ENCODE results near the gene RMI1. TPM values are rescaled to one million over a fixed set of nuclear protein-coding genes. Genes with fewer than 3 reads are reported as not detected.

Gene RMI1
- total RNA-seq, 1 experiment from 2014 or later: 10.2 TPM

GRCh38 chr9:83981126-83981871 lies 694 bp downstream of the RMI1 start:
- intact Hi-C loops (cut with micrococcal nuclease; ENCODE audit: unreplicated experiment): loop anchor here (2.0 kb wide), 1 partner anchor 60 kb away; the partner anchor contains the start of gene KIF27

GRCh38 chr9:83986195-83986594 lies 5.6 kb downstream of the RMI1 start:
- TF ChIP-seq CTCF (IDR thresholded peaks at IDR 0.05; ENCODE audit: insufficient read depth in 1 of 2, low read depth in 1 of 2, low read length in 1 of 2, severe bottlenecking in 1 of 2, unreplicated experiment in 1 of 2): no peak
- peaks cover 4% of the 10 kb centered on the region for H3K36me3 Mint-ChIP-seq (ENCODE audit: insufficient read depth, unreplicated experiment)
- no peaks in the 10 kb centered on the region for H3K4me1 Mint-ChIP-seq (ENCODE audit: low read depth, unreplicated experiment)
- Histone ChIP-seq H3K36me3 (ENCODE audit: control insufficient read depth, insufficient read depth, low read length) (no peaks in the 10 kb centered on the region), H3K4me3 (ENCODE audit: low read depth, low read length) (no peak overlapping the region), H3K27me3 (replicated peaks; ENCODE audit: control insufficient read depth, insufficient read depth, low read length) (no peaks in the 10 kb centered on the region), H3K9me3 (no peaks in the 10 kb centered on the region), H3K4me1 (peaks cover 13% of the 10 kb centered on the region; the same call in 1 of the 2 replicates)
- ChIA-PET CTCF (no interaction called here), POLR2A (no interaction called here)
- no peaks in the 10 kb centered on the region for H3K9me3 Mint-ChIP-seq (ENCODE audit: unreplicated experiment)
- no TSS peak for BruUV-seq (replicated peaks)
- intact Hi-C loops (cut with micrococcal nuclease; ENCODE audit: unreplicated experiment): no loop called here
- H3K27ac Mint-ChIP-seq (ENCODE audit: unreplicated experiment): no peak overlapping the region
- no peak for DNase-seq
- H3K27me3 Mint-ChIP-seq (ENCODE audit: insufficient read depth, unreplicated experiment): no peaks in the 10 kb centered on the region
- no peak overlapping the region for H3K4me3 Mint-ChIP-seq (ENCODE audit: unreplicated experiment)

More at GRCh38 chr9:83981126-83981871, 694 bp downstream of the RMI1 start:
- no peak for DNase-seq
- Mint-ChIP-seq H3K36me3 (ENCODE audit: insufficient read depth, unreplicated experiment) (peaks cover 46% of the 10 kb centered on the region), H3K9me3 (ENCODE audit: unreplicated experiment) (no peaks in the 10 kb centered on the region), H3K27me3 (ENCODE audit: insufficient read depth, unreplicated experiment) (no peaks in the 10 kb centered on the region), H3K27ac (ENCODE audit: unreplicated experiment) (peak overlapping the region; percentile 100), H3K4me1 (ENCODE audit: low read depth, unreplicated experiment) (no peaks in the 10 kb centered on the region), H3K4me3 (ENCODE audit: unreplicated experiment) (peak overlapping the region; percentile 95)
- TF ChIP-seq CTCF (IDR thresholded peaks at IDR 0.05; ENCODE audit: insufficient read depth in 1 of 2, low read depth in 1 of 2, low read length in 1 of 2, severe bottlenecking in 1 of 2, unreplicated experiment in 1 of 2): no peak
- peaks cover 19% of the 10 kb centered on the region; the same call in 1 of the 2 replicates for H3K4me1 ChIP-seq
- CTCF ChIA-PET: interaction anchor here (1.3 kb wide), 1 partner anchor 280 kb away, joined by 3 read pairs; no protein-coding TSS in a partner anchor
- BruUV-seq (replicated peaks): TSS peak; percentile 51
- POLR2A ChIA-PET: interaction anchor here (0.6 to 1.1 kb wide), 2 partner anchors 16 to 25 kb away, joined by 3 to 4 read pairs; a partner anchor contains a TSS
- H3K9me3 ChIP-seq: no peaks in the 10 kb centered on the region
- peak overlapping the region; percentile 86 for H3K4me3 ChIP-seq (ENCODE audit: low read depth, low read length)
- no peaks in the 10 kb centered on the region for H3K27me3 ChIP-seq (replicated peaks; ENCODE audit: control insufficient read depth, insufficient read depth, low read length)
- H3K36me3 ChIP-seq (ENCODE audit: control insufficient read depth, insufficient read depth, low read length): no peaks in the 10 kb centered on the region

- Mint-ChIP-seq H3K4me3 (ENCODE audit: unreplicated experiment) (no peak overlapping the region), H3K27me3 (ENCODE audit: insufficient read depth, unreplicated experiment) (no peaks in the 10 kb centered on the region), H3K9me3 (ENCODE audit: unreplicated experiment) (no peaks in the 10 kb centered on the region), H3K4me1 (ENCODE audit: low read depth, unreplicated experiment) (no peaks in the 10 kb centered on the region), H3K36me3 (ENCODE audit: insufficient read depth, unreplicated experiment) (peaks cover 4% of the 10 kb centered on the region), H3K27ac (ENCODE audit: unreplicated experiment) (no peak overlapping the region)
- no peak for TF ChIP-seq CTCF (IDR thresholded peaks at IDR 0.05; ENCODE audit: insufficient read depth in 1 of 2, low read depth in 1 of 2, low read length in 1 of 2, severe bottlenecking in 1 of 2, unreplicated experiment in 1 of 2)
- ChIA-PET POLR2A (no interaction called here), CTCF (no interaction called here)
- DNase-seq: peak in 1 of 2 experiments; percentile 37
- H3K36me3 ChIP-seq (ENCODE audit: control insufficient read depth, insufficient read depth, low read length): no peaks in the 10 kb centered on the region
- H3K4me3 ChIP-seq (ENCODE audit: low read depth, low read length): no peak overlapping the region
- intact Hi-C loops (cut with micrococcal nuclease; ENCODE audit: unreplicated experiment): no loop called here
- peaks cover 11% of the 10 kb centered on the region; the same call in 1 of the 2 replicates for H3K4me1 ChIP-seq
- no peaks in the 10 kb centered on the region for H3K27me3 ChIP-seq (replicated peaks; ENCODE audit: control insufficient read depth, insufficient read depth, low read length)
- no TSS peak for BruUV-seq (replicated peaks)
- H3K9me3 ChIP-seq: no peaks in the 10 kb centered on the region
Measured at GRCh38 chr9:83986765-83987401, 6.3 kb downstream of the RMI1 start.
